A549 (cell line): ENCODE data around the gene RELL2. TPM values are rescaled to one million over a fixed set of nuclear protein-coding genes. Genes with fewer than 3 reads are reported as not detected.
A peak's percentile ranks its signal among the peaks of the same experiment; 100 is the strongest.

Experiments used
- ATAC-seq, 2 experiments: fragments of 200-7000 bp in 1 of 2; fragments of >200 bp in 1 of 2; cut with Nextera tagmentation in 1 of 2; cut with Tn5 transposase in 1 of 2; 3 replicates each; pipeline versions ENCODE4 v1.8.0 to v1.9.1; 2018 to 2020; ENCODE audit warnings: mild to moderate bottlenecking in 1 of 2, moderate library complexity in 1 of 2
- CTCF ChIA-PET: fragments of 300-600 bp; sonication (Branson Sonifier 250); formaldehyde crosslinking; extraction: SDS; loops from one replicate; lab custom pipeline; 2021; ENCODE audit warnings: antibody characterized with exemption, inconsistent platforms; lab: Yijun Ruan, JAX
- POLR2A ChIA-PET: fragments of 350-600 bp; formaldehyde crosslinking; extraction: SDS; loops from one replicate; lab custom pipeline; 2021; ENCODE audit warnings: antibody characterized with exemption, inconsistent platforms; lab: Yijun Ruan, JAX
- DNase-seq, 2 experiments: peaks; one replicate each; pipeline versions ENCODE4 v3.0.0 to v3.0.0-alpha.2; 2011 to 2016; ENCODE audit warnings: low read depth in 1 of 2, low spot score in 1 of 2
- FAIRE-seq: peaks from 2 replicates; lab custom pipeline; 2011; peaks lifted over from hg19 to GRCh38; lab: Jason Lieb, UNC
- H3K27ac ChIP-seq, 2 experiments: fragments of >200 bp; sonication (Bioruptor Twin); formaldehyde crosslinking; 3 replicates each; pipeline ENCODE4 v1.5.1; 2016 to 2017
- H3K4me1 ChIP-seq: fragments of >200 bp; sonication (Bioruptor Twin); formaldehyde crosslinking; 3 replicates; pipeline ENCODE4 v1.6.1; 2016
- H3K4me2 ChIP-seq: fragments of >200 bp; sonication (Bioruptor Twin); formaldehyde crosslinking; 3 replicates; pipeline ENCODE4 v1.6.1; 2016
- H3K4me3 ChIP-seq: fragments of >200 bp; sonication (Bioruptor Twin); formaldehyde crosslinking; 3 replicates; pipeline ENCODE4 v1.5.1; 2016
- H3K9me3 ChIP-seq: fragments of >200 bp; sonication (Bioruptor Twin); formaldehyde crosslinking; 3 replicates; pipeline ENCODE4 v1.6.1; 2016
- ATOH8 ChIP-seq: fragments of 250-450 bp; sonication (Bioruptor Pico); IDR thresholded peaks from 2 replicates; pipeline ENCODE4 v1.5.0; 2020; ENCODE audit warnings: low read depth, mild to moderate bottlenecking, moderate library complexity
- BCL3 ChIP-seq: fragments of >200 bp; sonication (Bioruptor Twin); formaldehyde crosslinking; IDR thresholded peaks from 3 replicates; pipeline ENCODE4 v1.6.1; 2016
- CBX2 ChIP-seq: fragments of 200-600 bp; sonication (generic); IDR thresholded peaks from 2 replicates; pipeline ENCODE4 v1.6.1; 2016; ENCODE audit warnings: low read depth, mild to moderate bottlenecking, borderline replicate concordance
- CBX8 ChIP-seq: fragments of 200-600 bp; sonication (generic); IDR thresholded peaks from 2 replicates; pipeline ENCODE4 v1.6.1; 2016
- CEBPB ChIP-seq, 2 experiments: fragments of >200 bp in 1 of 2; sonication (Bioruptor Twin) in 1 of 2; formaldehyde crosslinking in 1 of 2; IDR thresholded peaks; 2 replicates each; pipeline ENCODE4 v1.6.1; 2012 to 2016
- CTCF ChIP-seq: fragments of >200 bp; sonication (Bioruptor Twin); formaldehyde crosslinking; IDR thresholded peaks from 3 replicates; pipeline ENCODE4 v1.5.1; 2016
- ELK1 ChIP-seq: fragments of 150-350 bp; IDR thresholded peaks from 2 replicates; pipeline ENCODE4 v1.6.1; 2014; ENCODE audit warnings: low read depth, mild to moderate bottlenecking, low read length
- ESRRA ChIP-seq: fragments of 150-350 bp; IDR thresholded peaks from 2 replicates; pipeline ENCODE4 v1.6.1; 2014; ENCODE audit warnings: mild to moderate bottlenecking, low read length, borderline replicate concordance
- FOSL2 ChIP-seq, 2 experiments: fragments of 450-650 bp in 1 of 2; fragments of >200 bp in 1 of 2; sonication (Bioruptor Twin) in 1 of 2; formaldehyde crosslinking; IDR thresholded peaks; 2 replicates each; pipeline versions ENCODE4 v1.5.0 to v1.6.1; 2016 to 2020; ENCODE audit warnings: mild to moderate bottlenecking in 1 of 2, moderate library complexity in 1 of 2
- FOXS1 ChIP-seq: fragments of 250-450 bp; sonication (Bioruptor Pico); IDR thresholded peaks from 2 replicates; pipeline ENCODE4 v1.5.0; 2020; ENCODE audit warnings: mild to moderate bottlenecking, moderate library complexity
- HES2 ChIP-seq: fragments of >200 bp; sonication (Bioruptor Twin); formaldehyde crosslinking; IDR thresholded peaks from 2 replicates; pipeline ENCODE4 v1.6.1; 2016
- HEYL ChIP-seq: fragments of 250-450 bp; sonication (Bioruptor Pico); IDR thresholded peaks from 2 replicates; pipeline ENCODE4 v1.8.0; 2021; ENCODE audit warnings: mild to moderate bottlenecking, moderate library complexity
- HOXA7 ChIP-seq: fragments of 250-450 bp; sonication (Bioruptor Pico); IDR thresholded peaks from 2 replicates; pipeline ENCODE4 v1.5.0; 2020; ENCODE audit warnings: mild to moderate bottlenecking, moderate library complexity
- HOXB13 ChIP-seq: fragments of 250-450 bp; sonication (Bioruptor Pico); IDR thresholded peaks from 2 replicates; pipeline ENCODE4 v1.5.0; 2020; ENCODE audit warnings: low read depth, mild to moderate bottlenecking, moderate library complexity
- HOXB5 ChIP-seq: fragments of 250-450 bp; sonication (Bioruptor Pico); IDR thresholded peaks from 2 replicates; pipeline ENCODE4 v1.5.0; 2020; ENCODE audit warnings: mild to moderate bottlenecking, moderate library complexity
- JUN ChIP-seq, 2 experiments: fragments of >200 bp; sonication (Bioruptor Twin); formaldehyde crosslinking; IDR thresholded peaks; 2 replicates in 1 of 2; 3 replicates in 1 of 2; pipeline ENCODE4 v1.6.1; 2016 to 2017
- JUNB ChIP-seq: fragments of >200 bp; sonication (Bioruptor Twin); formaldehyde crosslinking; IDR thresholded peaks from 2 replicates; pipeline ENCODE4 v1.6.1; 2016
- KDM1A ChIP-seq: fragments of 200-600 bp; sonication (generic); IDR thresholded peaks from 2 replicates; pipeline ENCODE4 v1.6.1; 2016; ENCODE audit warnings: low read depth, mild to moderate bottlenecking
- KDM5A ChIP-seq: fragments of 200-600 bp; sonication (generic); IDR thresholded peaks from 2 replicates; pipeline ENCODE4 v1.6.1; 2016; ENCODE audit warnings: antibody characterized with exemption, mild to moderate bottlenecking
- MAFK ChIP-seq: fragments of 450-650 bp; IDR thresholded peaks from 2 replicates; pipeline ENCODE4 v1.6.1; 2014; ENCODE audit not compliant: partially characterized antibody
- MAX ChIP-seq: IDR thresholded peaks from 2 replicates; pipeline ENCODE4 v1.6.1; 2012
- MAZ ChIP-seq: fragments of 150-350 bp; IDR thresholded peaks from 2 replicates; pipeline ENCODE4 v1.6.1; 2014; ENCODE audit warnings: antibody characterized with exemption, low read depth, low read length, borderline replicate concordance
- MYC ChIP-seq: IDR thresholded peaks from 2 replicates; pipeline ENCODE4 v1.6.1; 2012; ENCODE audit warnings: mild to moderate bottlenecking, inconsistent platforms, low read length, improper control_type of control experiment, borderline replicate concordance
- NFE2L2 ChIP-seq: fragments of 150-350 bp; conservative IDR thresholded peaks from 2 replicates; pipeline ENCODE4 v1.6.1; 2014; ENCODE audit warnings: low read length
- POLR2A ChIP-seq: IDR thresholded peaks from 2 replicates; pipeline ENCODE4 v1.6.1; 2012; ENCODE audit warnings: mild to moderate bottlenecking, low read length
- POLR2AphosphoS2 ChIP-seq: conservative IDR thresholded peaks from 2 replicates; pipeline ENCODE4 v1.6.1; 2012; ENCODE audit warnings: low read length, improper control_type of control experiment, inconsistent platforms
- RAD21 ChIP-seq, 2 experiments: fragments of >200 bp in 1 of 2; sonication (Bioruptor Twin) in 1 of 2; formaldehyde crosslinking in 1 of 2; IDR thresholded peaks in 1 of 2; conservative IDR thresholded peaks in 1 of 2; 2 replicates in 1 of 2; 3 replicates in 1 of 2; pipeline ENCODE4 v1.6.1; 2012 to 2018; ENCODE audit warnings: inconsistent platforms in 1 of 2
- RFX5 ChIP-seq: fragments of 450-650 bp; IDR thresholded peaks from 2 replicates; pipeline ENCODE4 v1.7.1; 2014; ENCODE audit warnings: antibody characterized with exemption, mild to moderate bottlenecking, moderate library complexity
- RNF2 ChIP-seq: fragments of 200-600 bp; sonication (generic); IDR thresholded peaks from 2 replicates; pipeline ENCODE4 v1.6.1; 2016; ENCODE audit warnings: low read depth, mild to moderate bottlenecking, antibody characterized with exemption, moderate library complexity, borderline replicate concordance
- SMC3 ChIP-seq: fragments of >200 bp; sonication (Bioruptor Twin); formaldehyde crosslinking; IDR thresholded peaks from 3 replicates; pipeline ENCODE4 v1.6.1; 2018; ENCODE audit warnings: inconsistent platforms
- SREBF2 ChIP-seq: fragments of 450-650 bp; IDR thresholded peaks from 2 replicates; pipeline ENCODE4 v1.6.1; 2014; ENCODE audit warnings: mild to moderate bottlenecking, moderate library complexity
- USF2 ChIP-seq: fragments of 450-650 bp; IDR thresholded peaks from 2 replicates; pipeline ENCODE4 v1.6.1; 2014; ENCODE audit warnings: antibody characterized with exemption
- ZSCAN20 ChIP-seq: fragments of 250-450 bp; sonication (Bioruptor Pico); IDR thresholded peaks from 2 replicates; pipeline ENCODE4 v1.8.0; 2022; ENCODE audit warnings: mild to moderate bottlenecking, moderate library complexity
- WGBS: methylation state at CpG from one replicate; pipeline ENCODE4 v1.1.6; 2017; ENCODE audit errors: missing lambda C conversion rate; 5-methylcytosine and 5-hydroxymethylcytosine counted together
- polyA plus RNA-seq, 4 experiments: library from polyadenylated mRNA; depleted of rRNA in 3 of 4; stranded (reverse); fragments of >200 nt; fragmentation: RNase III in 1 of 4; extraction: RNeasy Plus Mini Kit Qiagen cat#74134 plus additional on column Dnase treatment in 1 of 4; gene quantifications; 2 replicates in 3 of 4; 3 replicates in 1 of 4; pipeline ENCODE4 v1.2.3, GENCODE V29; 2011 to 2017

RELL2 gene
- polyA plus RNA-seq, 2 of the 4 experiments (the other 2 are of a cell fraction) = 3.6 to 6.5 TPM

GRCh38 chr5:141641634-141642267, 5.0 kb downstream of the RELL2 start:
- Histone ChIP-seq H3K9me3 (no peaks in the 10 kb centered on the region), H3K4me3 (no peak overlapping the region), H3K27ac (no peak overlapping the region), H3K4me2 (peak overlapping the region; percentile 18; the same call in 1 of the 3 replicates), H3K4me1 (peaks cover 13% of the 10 kb centered on the region; the same call in 2 of the 3 replicates)
- ATAC-seq (peak; percentile 28 to 54; a peak in 3 of 6 replicates), DNase-seq (peak; percentile 71 to 89), FAIRE-seq (no peak)
- 100% methylated on average over 2 of the region's 2 CpGs for WGBS
- TF ChIP-seq POLR2AphosphoS2 = no peak
- no peak for TF ChIP-seq JUN (IDR thresholded peaks at IDR 0.05)
- peak; percentile 25; the same call in 1 of the 3 replicates for TF ChIP-seq SMC3
- peak; percentile 32; the same call in 2 of the 3 replicates for TF ChIP-seq CTCF
- no peak for TF ChIP-seq HOXB5 (CRISPR knock-in tag)
- TF ChIP-seq RNF2 = no peak
- TF ChIP-seq MAX = no peak
- TF ChIP-seq POLR2A = no peak
- no peak for TF ChIP-seq KDM5A
- TF ChIP-seq HOXA7 (CRISPR knock-in tag) = no peak
- TF ChIP-seq BCL3 = no peak
- peak; percentile 11 to 15; a peak in 1 of 5 replicates for TF ChIP-seq RAD21 (conservative IDR thresholded peaks at IDR 0.05 in 1 of 2, IDR thresholded peaks at IDR 0.05 in 1 of 2)
- TF ChIP-seq CBX2 = no peak
- no peak for TF ChIP-seq CBX8
- no peak for TF ChIP-seq FOSL2 (IDR thresholded peaks at IDR 0.05)
- peak; percentile 52 for TF ChIP-seq FOSL2 (CRISPR knock-in tag; IDR thresholded peaks at IDR 0.05)
- no peak for TF ChIP-seq HEYL (CRISPR knock-in tag)
- TF ChIP-seq CEBPB (IDR thresholded peaks at IDR 0.05) = 0 out of 4 replicates have a peak, but pooled peaks of 1 of the 2 experiments have one; percentile 5
- no peak for TF ChIP-seq ZSCAN20 (CRISPR knock-in tag)
- TF ChIP-seq MYC = no peak
- TF ChIP-seq ATOH8 (CRISPR knock-in tag) = no peak
- TF ChIP-seq RFX5 = no peak
- no peak for TF ChIP-seq HES2
- TF ChIP-seq NFE2L2 = peak; percentile 39; the same call in 1 of the 2 replicates
- TF ChIP-seq HOXB13 (CRISPR knock-in tag) = no peak
- peak; percentile 80 for TF ChIP-seq MAFK
- no peak for TF ChIP-seq ELK1
- TF ChIP-seq MAZ = no peak
- TF ChIP-seq USF2 = no peak
- no peak for TF ChIP-seq ESRRA
- no peak for TF ChIP-seq KDM1A
- TF ChIP-seq JUNB = no peak
- TF ChIP-seq SREBF2 = no peak
- no peak for TF ChIP-seq FOXS1 (CRISPR knock-in tag)
- ChIA-PET CTCF (interaction anchor here (0.9 to 4.1 kb wide), 13 partner anchors 9 to 311 kb away, joined by 3 to 21 read pairs (median 4); partner anchors contain the start of genes DIAPH1 and PCDHGA1), POLR2A (no interaction called here)
